ENCODE measurements around the gene GPATCH4. TPM values are rescaled to one million over a fixed set of nuclear protein-coding genes. Genes with fewer than 3 reads are reported as not detected.

The GPATCH4 gene
- total and polyA plus RNA-seq, 2 donors (not counting 1 experiment from before 2014, with no cell fraction given), result 11.3 to 38.3 TPM

DNA sequence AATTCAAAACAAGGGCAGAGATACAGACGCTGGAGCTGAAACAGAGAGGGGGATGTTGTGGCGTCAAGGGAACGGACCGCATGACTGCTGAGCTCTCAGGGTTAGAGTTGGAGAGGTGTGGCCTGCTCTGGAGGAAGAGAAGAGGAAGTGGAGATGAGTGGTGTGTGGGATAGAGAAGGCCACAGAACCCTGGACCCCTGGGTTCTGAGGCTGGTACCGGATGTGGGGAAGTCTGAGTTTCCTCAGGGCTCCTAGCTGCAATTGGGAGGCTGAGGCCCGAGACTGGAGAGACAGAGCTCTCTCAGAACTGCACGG lies 42.5 kb upstream of the GPATCH4 start:
- no peaks in the 10 kb centered on the region for H3K79me2 ChIP-seq (ENCODE audit: control insufficient read depth, insufficient read depth, low read length)
- peaks cover 83% of the 10 kb centered on the region for H3K27me3 Mint-ChIP-seq
- WGBS (ENCODE audit: insufficient coverage), result 3% methylated on average over 7 of the region's 7 CpGs
- no peak overlapping the region for H3K4me3 Mint-ChIP-seq
- H3K9ac ChIP-seq (ENCODE audit: low read length), result no peak overlapping the region
- intact Hi-C loops (cut with micrococcal nuclease), result no loop called here
- no peak overlapping the region for H3K27ac Mint-ChIP-seq
- peaks cover 0 to 87% (median 53%) of the 10 kb centered on the region in 4 experiments for H3K27me3 ChIP-seq (replicated peaks in 1 of 4; ENCODE audit: control extremely low read depth in 1 of 4, control insufficient read depth in 3 of 4, insufficient read depth in 4 of 4, low read length in 3 of 4)
- POLR2A ChIA-PET, result no interaction called here
- no peaks in the 10 kb centered on the region for H3K9me3 Mint-ChIP-seq (ENCODE audit: insufficient read depth)
- peak; percentile 59 for DNase-seq
- peaks cover 23% of the 10 kb centered on the region for H3K4me1 Mint-ChIP-seq
- peak; percentile 26 for ATAC-seq (ENCODE audit: low read depth)
- H3K4me2 ChIP-seq (replicated peaks; ENCODE audit: low read depth, low read length, poor library complexity, severe bottlenecking), result no peak overlapping the region
- H3K27ac ChIP-seq (ENCODE audit: low read length in 2 of 2), result no peak overlapping the region
- no peaks in the 10 kb centered on the region for H3K36me3 ChIP-seq (replicated peaks in 1 of 2; ENCODE audit: control extremely low read depth in 1 of 2, control insufficient read depth in 1 of 2, extremely low read depth in 1 of 2, insufficient read depth in 2 of 2, low read length in 1 of 2)
- H4K20me1 ChIP-seq (ENCODE audit: control insufficient read depth, insufficient read depth, low read length, poor library complexity, severe bottlenecking), result no peaks in the 10 kb centered on the region
- no peak overlapping the region for H3K4me3 ChIP-seq (ENCODE audit: control extremely low read depth in 1 of 5, extremely low read depth in 1 of 5, insufficient read depth in 1 of 5, low read depth in 2 of 5, low read length in 4 of 5)
- H3K9me3 ChIP-seq (ENCODE audit: control extremely low read depth in 1 of 3, control insufficient read depth in 2 of 3, insufficient read depth in 1 of 3, low read length in 2 of 3), result peaks cover 0 to 6% (median 0%) of the 10 kb centered on the region in 3 donors
- CTCF ChIA-PET, result interaction anchor here (1.0 to 4.6 kb wide), 6 partner anchors 14 to 259 kb away, joined by 3 to 29 read pairs (median 4); no protein-coding TSS in a partner anchor
- H3K4me1 ChIP-seq (ENCODE audit: control insufficient read depth in 2 of 2, insufficient read depth in 2 of 2, low read length in 2 of 2), result peaks cover 24 to 28% of the 10 kb centered on the region in 2 donors
- no peak overlapping the region for H2AFZ ChIP-seq (ENCODE audit: insufficient read depth, low read depth, low read length, poor library complexity, severe bottlenecking)
- TF ChIP-seq EZH2 (IDR thresholded peaks at IDR 0.05; ENCODE audit: borderline replicate concordance, insufficient read depth, low read depth, low read length, poor library complexity, severe bottlenecking), result no peak
- TF ChIP-seq, protein P1, sequence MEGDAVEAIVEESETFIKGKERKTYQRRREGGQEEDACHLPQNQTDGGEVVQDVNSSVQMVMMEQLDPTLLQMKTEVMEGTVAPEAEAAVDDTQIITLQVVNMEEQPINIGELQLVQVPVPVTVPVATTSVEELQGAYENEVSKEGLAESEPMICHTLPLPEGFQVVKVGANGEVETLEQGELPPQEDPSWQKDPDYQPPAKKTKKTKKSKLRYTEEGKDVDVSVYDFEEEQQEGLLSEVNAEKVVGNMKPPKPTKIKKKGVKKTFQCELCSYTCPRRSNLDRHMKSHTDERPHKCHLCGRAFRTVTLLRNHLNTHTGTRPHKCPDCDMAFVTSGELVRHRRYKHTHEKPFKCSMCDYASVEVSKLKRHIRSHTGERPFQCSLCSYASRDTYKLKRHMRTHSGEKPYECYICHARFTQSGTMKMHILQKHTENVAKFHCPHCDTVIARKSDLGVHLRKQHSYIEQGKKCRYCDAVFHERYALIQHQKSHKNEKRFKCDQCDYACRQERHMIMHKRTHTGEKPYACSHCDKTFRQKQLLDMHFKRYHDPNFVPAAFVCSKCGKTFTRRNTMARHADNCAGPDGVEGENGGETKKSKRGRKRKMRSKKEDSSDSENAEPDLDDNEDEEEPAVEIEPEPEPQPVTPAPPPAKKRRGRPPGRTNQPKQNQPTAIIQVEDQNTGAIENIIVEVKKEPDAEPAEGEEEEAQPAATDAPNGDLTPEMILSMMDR (IDR thresholded peaks at IDR 0.05), result no peak

DNA sequence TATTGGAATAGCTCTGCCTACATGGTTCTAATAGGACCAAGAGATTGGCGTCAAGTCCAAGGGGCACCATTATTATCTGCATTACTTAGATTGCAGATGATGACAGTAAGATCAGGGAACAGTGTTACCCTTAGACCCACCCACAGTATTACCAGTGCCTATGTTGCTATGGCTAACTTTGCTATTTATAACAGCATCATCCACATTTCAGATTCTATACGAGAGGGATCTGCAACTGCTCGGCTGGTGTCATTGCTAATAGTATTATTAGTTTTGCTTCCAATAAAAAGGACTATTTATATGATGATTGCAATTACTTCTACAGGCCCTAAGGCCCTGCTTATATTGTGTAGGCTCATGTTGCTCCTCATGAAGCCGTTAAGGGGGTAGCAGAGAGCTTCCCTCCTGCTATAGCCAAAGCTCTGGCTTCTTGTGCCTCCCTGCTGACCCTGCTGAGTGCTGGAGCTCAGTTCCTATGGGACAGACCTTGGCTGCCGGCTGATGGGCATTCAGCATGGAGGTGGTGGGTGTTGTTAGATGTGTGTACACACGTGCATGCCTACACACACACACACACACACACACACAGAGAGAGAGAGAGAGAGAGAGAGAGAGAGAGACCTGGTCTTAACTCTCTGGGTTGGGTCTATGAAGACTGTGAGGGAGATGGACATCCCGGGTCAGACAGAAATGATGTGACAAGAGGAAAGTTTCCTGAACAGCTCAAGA lies 41.9 kb upstream of the GPATCH4 start:
- Histone ChIP-seq H4K20me1 (ENCODE audit: control insufficient read depth, insufficient read depth, low read length, poor library complexity, severe bottlenecking) (no peaks in the 10 kb centered on the region), H3K27me3 (replicated peaks in 1 of 4; ENCODE audit: control extremely low read depth in 1 of 4, control insufficient read depth in 3 of 4, insufficient read depth in 4 of 4, low read length in 3 of 4) (peaks cover 0 to 87% (median 54%) of the 10 kb centered on the region in 4 experiments), H3K27ac (ENCODE audit: low read length in 2 of 2) (no peak overlapping the region), H3K4me1 (ENCODE audit: control insufficient read depth in 2 of 2, insufficient read depth in 2 of 2, low read length in 2 of 2) (peaks cover 24 to 28% of the 10 kb centered on the region in 2 donors), H3K36me3 (replicated peaks in 1 of 2; ENCODE audit: control extremely low read depth in 1 of 2, control insufficient read depth in 1 of 2, extremely low read depth in 1 of 2, insufficient read depth in 2 of 2, low read length in 1 of 2) (no peaks in the 10 kb centered on the region), H3K9ac (ENCODE audit: low read length) (no peak overlapping the region), H3K79me2 (ENCODE audit: control insufficient read depth, insufficient read depth, low read length) (no peaks in the 10 kb centered on the region), H2AFZ (ENCODE audit: insufficient read depth, low read depth, low read length, poor library complexity, severe bottlenecking) (no peak overlapping the region), H3K4me3 (ENCODE audit: control extremely low read depth in 1 of 5, extremely low read depth in 1 of 5, insufficient read depth in 1 of 5, low read depth in 2 of 5, low read length in 4 of 5) (no peak overlapping the region), H3K9me3 (ENCODE audit: control extremely low read depth in 1 of 3, control insufficient read depth in 2 of 3, insufficient read depth in 1 of 3, low read length in 2 of 3) (peaks cover 0 to 6% (median 0%) of the 10 kb centered on the region in 3 donors), H3K4me2 (replicated peaks; ENCODE audit: low read depth, low read length, poor library complexity, severe bottlenecking) (no peak overlapping the region)
- DNase-seq (no peak), ATAC-seq (ENCODE audit: low read depth) (no peak)
- peaks cover 83% of the 10 kb centered on the region for H3K27me3 Mint-ChIP-seq
- intact Hi-C loops (cut with micrococcal nuclease), result no loop called here
- H3K27ac Mint-ChIP-seq, result no peak overlapping the region
- no peak for TF ChIP-seq EZH2 (IDR thresholded peaks at IDR 0.05; ENCODE audit: borderline replicate concordance, insufficient read depth, low read depth, low read length, poor library complexity, severe bottlenecking)
- TF ChIP-seq, protein P1 (IDR thresholded peaks at IDR 0.05), result no peak
- no peaks in the 10 kb centered on the region for H3K9me3 Mint-ChIP-seq (ENCODE audit: insufficient read depth)
- H3K4me1 Mint-ChIP-seq, result peaks cover 23% of the 10 kb centered on the region
- ChIA-PET CTCF (interaction anchor here (0.5 to 4.6 kb wide), 8 partner anchors 15 to 258 kb away, joined by 3 to 29 read pairs (median 4); no protein-coding TSS in a partner anchor), POLR2A (no interaction called here)
- WGBS (ENCODE audit: insufficient coverage), result 35% methylated on average over 2 of the region's 7 CpGs
- H3K4me3 Mint-ChIP-seq, result peak overlapping the region; percentile 78
